NOMO-1 treated with dmso at 0.1 percent for 144 hours (cell line): Measurements from ENCODE around the gene STARD10.

Experiments
- DNase-seq: peaks from one replicate; lab custom pipeline; 2025; ENCODE audit not compliant: unreplicated experiment; lab: John Stamatoyannopoulos, UW

Gene STARD10

GRCh38 chr11:72711141-72711540 lies 82.7 kb downstream of the STARD10 start:
- DNase-seq: no peak

GRCh38 chr11:72710278-72710677 lies 83.6 kb downstream of the STARD10 start:
- DNase-seq: no peak

- no peak for DNase-seq
Observed at GRCh38 chr11:72709478-72710238, 84.2 kb downstream of the STARD10 start.

- no peak for DNase-seq
Observed at GRCh38 chr11:72707032-72707431, 86.8 kb downstream of the STARD10 start.

GRCh38 chr11:72706579-72706978 lies 87.3 kb downstream of the STARD10 start:
- DNase-seq: no peak

- no peak for DNase-seq
Observed at GRCh38 chr11:72705442-72706365, 88.1 kb downstream of the STARD10 start.

GRCh38 chr11:72704783-72705265 lies 89.0 kb downstream of the STARD10 start:
- DNase-seq: no peak
